Loucy (cell line): ENCODE results near the gene VAMP4.
"Not testable (repeated sequence)": the region's sequence is repeated elsewhere in the genome, so short reads cannot be mapped to it uniquely, and the experiment has no call there.

ENCODE experiments used
- CTCF ChIP-seq: fragments of 200-600 bp; sonication (generic); conservative IDR thresholded peaks from 2 replicates; pipeline ENCODE4 v1.5.1; 2014; ENCODE audit warnings: mild to moderate bottlenecking, antibody characterized with exemption, low read length
- EZH2phosphoT487 ChIP-seq: fragments of 200-600 bp; IDR thresholded peaks from 2 replicates; pipeline ENCODE4 v1.6.1; 2018; ENCODE audit warnings: antibody characterized with exemption, mild to moderate bottlenecking, moderate library complexity, borderline replicate concordance

- TF ChIP-seq CTCF, EZH2phosphoT487: not testable (repeated sequence)
Observed at GRCh38 chr1:171693541-171693940, 48.3 kb downstream of the VAMP4 start.
